A549 (cell line): ENCODE measurements around the gene RPL28.

Source experiments
- CEBPB ChIP-seq, 2 experiments: fragments of >200 bp in 1 of 2; sonication (Bioruptor Twin) in 1 of 2; formaldehyde crosslinking in 1 of 2; IDR thresholded peaks; 2 replicates each; pipeline ENCODE4 v1.6.1; 2012 to 2016
- CTCF ChIP-seq: fragments of >200 bp; sonication (Bioruptor Twin); formaldehyde crosslinking; IDR thresholded peaks from 3 replicates; pipeline ENCODE4 v1.5.1; 2016
- EP300 ChIP-seq, 2 experiments: fragments of >200 bp; sonication (Bioruptor Twin); formaldehyde crosslinking; IDR thresholded peaks; 2 replicates in 1 of 2; 3 replicates in 1 of 2; pipeline ENCODE4 v1.6.1; 2016 to 2017
- ZFP36 ChIP-seq: fragments of 450-650 bp; IDR thresholded peaks from 2 replicates; pipeline ENCODE4 v1.6.1; 2014; ENCODE audit warnings: borderline replicate concordance; ENCODE audit not compliant: partially characterized antibody
- TF ChIP-seq, protein P1 (sequence below): fragments of 250-450 bp; sonication (Bioruptor Pico); IDR thresholded peaks from 2 replicates; pipeline ENCODE4 v1.5.0; 2021; ENCODE audit warnings: mild to moderate bottlenecking, moderate library complexity, borderline replicate concordance

DNA sequence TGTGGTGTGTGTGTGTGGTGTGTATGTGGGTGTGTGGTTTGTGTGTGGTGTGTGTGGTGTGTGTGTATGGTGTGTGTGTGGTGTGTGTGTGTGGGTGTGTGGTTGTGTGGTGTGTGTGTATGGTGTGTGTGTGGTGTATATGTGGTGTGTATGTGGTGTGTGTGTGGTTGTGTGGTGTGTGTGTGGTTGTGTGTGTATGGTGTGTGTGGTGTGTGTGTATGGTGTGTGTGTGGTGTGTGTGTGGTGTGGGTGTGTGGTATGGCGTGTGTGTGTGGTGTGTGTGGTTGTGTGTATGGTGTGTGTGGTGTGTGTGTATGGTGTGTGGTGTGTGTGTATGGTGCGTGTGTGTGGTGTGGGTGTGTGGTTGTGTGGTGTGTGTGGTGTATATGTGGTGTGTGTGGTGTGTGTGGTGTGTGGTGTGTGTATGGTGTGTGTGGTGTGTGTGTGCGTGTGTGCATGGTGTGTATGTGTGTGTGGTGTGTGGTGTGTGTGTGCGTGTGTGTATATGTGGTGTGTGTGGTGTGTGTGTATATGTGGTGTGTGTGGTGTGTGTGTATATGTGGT is 48.7 kb downstream of the RPL28 start:
- no peak for TF ChIP-seq CTCF
- TF ChIP-seq ZFP36: no peak
- TF ChIP-seq CEBPB (IDR thresholded peaks at IDR 0.05): no peak
- TF ChIP-seq, protein P1, sequence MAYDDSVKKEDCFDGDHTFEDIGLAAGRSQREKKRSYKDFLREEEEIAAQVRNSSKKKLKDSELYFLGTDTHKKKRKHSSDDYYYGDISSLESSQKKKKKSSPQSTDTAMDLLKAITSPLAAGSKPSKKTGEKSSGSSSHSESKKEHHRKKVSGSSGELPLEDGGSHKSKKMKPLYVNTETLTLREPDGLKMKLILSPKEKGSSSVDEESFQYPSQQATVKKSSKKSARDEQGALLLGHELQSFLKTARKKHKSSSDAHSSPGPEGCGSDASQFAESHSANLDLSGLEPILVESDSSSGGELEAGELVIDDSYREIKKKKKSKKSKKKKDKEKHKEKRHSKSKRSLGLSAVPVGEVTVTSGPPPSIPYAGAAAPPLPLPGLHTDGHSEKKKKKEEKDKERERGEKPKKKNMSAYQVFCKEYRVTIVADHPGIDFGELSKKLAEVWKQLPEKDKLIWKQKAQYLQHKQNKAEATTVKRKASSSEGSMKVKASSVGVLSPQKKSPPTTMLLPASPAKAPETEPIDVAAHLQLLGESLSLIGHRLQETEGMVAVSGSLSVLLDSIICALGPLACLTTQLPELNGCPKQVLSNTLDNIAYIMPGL: no peak
- no peak for TF ChIP-seq EP300 (IDR thresholded peaks at IDR 0.05)
